NCI-H2196 (cell line): Measurements from ENCODE around the gene AGK.

Experiments used
- DNase-seq: peaks from one replicate; lab custom pipeline; 2025; ENCODE audit not compliant: unreplicated experiment; lab: John Stamatoyannopoulos, UW

AGK gene, protein sequence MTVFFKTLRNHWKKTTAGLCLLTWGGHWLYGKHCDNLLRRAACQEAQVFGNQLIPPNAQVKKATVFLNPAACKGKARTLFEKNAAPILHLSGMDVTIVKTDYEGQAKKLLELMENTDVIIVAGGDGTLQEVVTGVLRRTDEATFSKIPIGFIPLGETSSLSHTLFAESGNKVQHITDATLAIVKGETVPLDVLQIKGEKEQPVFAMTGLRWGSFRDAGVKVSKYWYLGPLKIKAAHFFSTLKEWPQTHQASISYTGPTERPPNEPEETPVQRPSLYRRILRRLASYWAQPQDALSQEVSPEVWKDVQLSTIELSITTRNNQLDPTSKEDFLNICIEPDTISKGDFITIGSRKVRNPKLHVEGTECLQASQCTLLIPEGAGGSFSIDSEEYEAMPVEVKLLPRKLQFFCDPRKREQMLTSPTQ

DNA sequence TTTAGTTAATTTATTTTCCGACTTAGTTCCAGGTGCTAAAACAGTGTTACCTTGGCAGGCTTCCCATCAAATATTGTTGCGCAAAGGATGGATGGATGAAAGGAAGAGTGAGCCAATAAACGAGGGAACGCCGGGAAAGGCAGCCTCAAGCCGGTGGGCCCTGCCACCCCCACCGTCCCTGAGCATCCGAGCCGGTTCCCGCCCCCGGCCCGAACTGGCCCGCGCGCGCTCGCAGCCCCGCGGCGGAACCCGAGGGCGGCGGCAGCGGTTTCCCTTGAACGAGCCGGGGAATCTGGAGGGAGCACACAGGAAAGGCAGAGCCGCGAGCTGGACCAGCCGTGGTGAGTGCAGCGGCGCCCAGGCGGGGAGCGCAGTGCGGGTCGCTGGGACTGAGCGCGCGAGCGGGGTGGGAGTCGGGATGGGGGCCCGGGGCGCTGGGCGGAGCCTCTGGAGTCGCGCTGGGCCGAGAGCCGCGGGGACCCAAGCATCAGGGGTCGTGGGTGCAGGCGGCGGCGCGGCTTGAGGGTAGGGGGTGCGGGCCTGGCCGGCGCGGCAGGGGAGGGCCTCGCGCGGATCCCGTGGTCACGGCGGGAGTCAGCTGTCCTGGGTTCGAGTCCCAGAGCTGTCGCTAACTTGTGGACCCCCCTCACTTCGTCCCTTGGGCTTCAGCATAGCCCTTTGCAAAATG is at the start of gene AGK:
Gene AGK, plus strand, starts transcription at position 317 of the 688 bp plus-strand sequence. CDS start 4,057 bp downstream, outside the sequence.
- DNase-seq, result peak; percentile 82

DNA sequence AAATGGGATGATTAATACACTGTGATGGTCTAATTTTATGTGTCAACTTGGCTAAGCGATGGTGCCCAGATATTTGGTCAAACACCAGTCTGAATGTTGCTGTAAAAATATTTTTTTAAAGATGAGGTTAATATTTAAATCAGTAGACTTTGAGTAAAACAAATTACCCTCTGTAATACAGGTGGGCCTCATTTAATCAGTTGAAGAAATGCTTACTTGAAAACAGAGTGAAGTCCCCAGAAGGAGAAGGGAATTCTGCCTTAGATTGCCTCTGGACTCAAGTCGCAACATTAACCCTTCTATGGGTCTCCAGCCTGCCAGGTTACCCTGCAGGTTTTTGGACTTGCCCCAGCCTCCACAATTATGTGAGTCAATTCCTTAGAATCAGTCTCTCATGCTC is 49.8 kb upstream of the AGK start:
- DNase-seq, result no peak

DNA sequence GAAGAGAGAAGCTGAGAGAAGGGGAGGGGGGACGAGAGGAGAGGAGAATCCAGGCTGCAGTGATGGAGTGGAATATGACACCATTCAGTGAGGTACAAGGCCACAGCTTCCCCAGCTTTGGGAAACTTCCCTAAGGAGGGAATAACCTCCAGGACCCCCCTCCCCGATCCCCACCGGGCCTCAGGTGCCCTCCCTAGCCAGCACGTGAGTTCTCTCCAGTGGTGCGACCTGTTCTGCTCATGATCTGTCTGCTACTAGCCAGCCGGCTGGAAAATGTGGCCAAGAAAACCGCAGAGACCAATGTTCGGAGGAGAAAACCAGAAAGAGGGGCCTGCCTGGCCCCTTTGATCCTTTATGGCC is 39.9 kb upstream of the AGK start:
- DNase-seq, result no peak

DNA sequence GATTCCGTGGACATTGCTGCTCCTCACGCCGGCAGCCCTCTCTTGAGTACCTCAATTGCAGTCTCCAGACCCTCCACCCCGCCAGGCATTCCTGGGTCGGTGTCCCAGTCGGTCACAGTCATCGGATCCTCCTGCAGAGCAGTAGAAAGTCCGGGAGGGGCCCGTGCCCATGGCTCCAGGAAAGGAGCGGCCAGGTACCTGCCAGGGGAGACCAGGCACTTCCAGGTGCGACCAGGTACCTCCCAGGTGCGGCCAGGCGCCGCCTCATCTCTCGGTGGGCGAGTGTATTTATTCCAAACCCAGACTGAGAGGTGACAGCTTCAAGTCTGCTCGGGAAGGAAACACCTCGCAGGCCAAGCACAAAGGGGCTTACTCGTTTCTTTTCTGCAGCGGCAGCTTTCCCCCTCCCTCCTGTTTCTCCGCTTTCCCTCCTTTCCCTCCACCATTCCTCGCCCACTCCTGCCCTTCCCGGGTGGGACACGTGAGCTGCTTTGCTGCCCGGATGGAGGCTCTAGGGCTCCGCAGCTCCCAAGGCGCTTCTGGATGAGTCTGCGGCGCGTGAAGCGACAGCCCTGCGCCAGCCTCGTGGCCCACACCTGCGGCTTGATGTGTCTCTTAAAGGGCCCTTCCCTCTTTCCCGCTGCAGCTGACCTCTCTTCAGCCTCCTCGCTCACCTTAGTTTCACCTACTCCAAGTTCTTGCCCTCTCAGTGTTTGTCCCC is 39.4 kb upstream of the AGK start:
- no peak for DNase-seq

DNA sequence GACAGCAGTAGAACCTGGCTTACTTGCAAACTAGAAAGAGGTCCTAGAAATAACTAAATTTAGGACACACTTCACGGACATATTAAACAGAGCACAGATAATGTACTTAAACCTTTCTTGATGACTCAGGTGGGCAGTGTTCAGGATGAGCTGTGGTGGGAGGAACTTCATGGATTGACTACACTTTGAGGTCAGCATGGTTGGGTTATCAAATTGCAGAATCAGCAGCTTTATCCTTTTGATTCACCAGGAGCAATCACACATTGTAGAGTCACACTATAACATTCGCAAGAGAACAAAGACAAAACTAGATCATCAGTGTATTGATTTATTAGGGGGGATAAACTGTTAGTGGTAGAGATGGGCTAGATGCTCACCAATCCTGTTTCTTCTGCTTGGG is 38.6 kb upstream of the AGK start:
- DNase-seq, result no peak

DNA sequence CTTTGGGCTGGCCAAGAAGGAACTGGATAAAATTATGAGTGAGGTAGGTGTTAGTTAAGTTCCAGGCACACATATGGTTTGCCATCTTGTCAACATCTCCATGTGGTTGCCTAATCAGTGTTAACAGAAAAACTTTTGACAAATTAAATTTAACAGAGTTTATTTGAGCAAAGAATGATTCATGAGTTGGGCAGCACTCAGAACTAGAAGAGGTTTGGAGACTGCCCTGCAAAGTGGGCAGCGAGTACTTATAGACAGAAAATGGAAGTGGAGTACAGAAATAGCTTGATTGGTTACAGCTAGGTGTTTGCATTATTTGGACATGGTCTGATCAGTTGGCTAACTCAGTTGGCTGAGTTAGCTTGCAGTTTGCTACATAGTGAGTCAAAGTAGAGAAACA is 37.5 kb upstream of the AGK start:
- DNase-seq, result no peak

DNA sequence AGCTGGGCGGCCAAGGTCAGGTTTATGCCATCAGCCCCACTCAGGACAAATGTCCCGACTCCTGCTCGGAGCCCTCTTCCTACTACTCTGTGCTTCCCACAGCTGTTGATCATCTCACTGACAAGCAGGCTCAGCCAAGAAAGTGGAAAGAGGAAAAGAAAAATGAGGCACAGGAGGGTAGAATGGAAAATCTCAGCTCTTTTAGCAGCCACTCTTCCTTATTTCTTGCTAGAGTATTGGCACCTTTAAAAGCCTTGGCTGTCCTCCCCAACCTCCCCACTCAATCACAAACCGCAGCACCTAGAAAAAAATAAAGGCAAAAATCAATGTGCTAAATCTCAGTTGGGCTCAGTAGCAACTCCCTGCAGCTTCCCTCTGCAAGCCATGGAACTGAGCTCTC is 35.3 kb upstream of the AGK start:
- no peak for DNase-seq

DNA sequence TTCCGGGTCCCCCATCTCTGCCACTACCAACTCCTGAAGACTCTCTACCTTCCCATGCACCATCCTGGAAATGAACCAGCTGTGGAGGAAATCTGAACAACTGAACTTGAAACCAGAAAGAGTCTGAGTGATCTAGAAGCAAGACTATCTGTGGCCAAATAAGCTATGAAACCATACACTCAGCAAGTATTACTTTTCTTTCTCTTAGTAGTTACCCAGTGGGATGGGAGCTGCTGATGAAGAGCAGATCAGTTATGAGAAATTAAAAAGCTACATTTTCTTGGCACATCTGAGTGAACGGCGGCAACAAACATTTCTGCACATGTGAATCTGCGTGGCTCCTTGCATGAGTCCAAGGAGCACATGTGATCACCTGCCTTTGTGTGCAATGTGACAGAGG is 31.6 kb upstream of the AGK start:
- no peak for DNase-seq

DNA sequence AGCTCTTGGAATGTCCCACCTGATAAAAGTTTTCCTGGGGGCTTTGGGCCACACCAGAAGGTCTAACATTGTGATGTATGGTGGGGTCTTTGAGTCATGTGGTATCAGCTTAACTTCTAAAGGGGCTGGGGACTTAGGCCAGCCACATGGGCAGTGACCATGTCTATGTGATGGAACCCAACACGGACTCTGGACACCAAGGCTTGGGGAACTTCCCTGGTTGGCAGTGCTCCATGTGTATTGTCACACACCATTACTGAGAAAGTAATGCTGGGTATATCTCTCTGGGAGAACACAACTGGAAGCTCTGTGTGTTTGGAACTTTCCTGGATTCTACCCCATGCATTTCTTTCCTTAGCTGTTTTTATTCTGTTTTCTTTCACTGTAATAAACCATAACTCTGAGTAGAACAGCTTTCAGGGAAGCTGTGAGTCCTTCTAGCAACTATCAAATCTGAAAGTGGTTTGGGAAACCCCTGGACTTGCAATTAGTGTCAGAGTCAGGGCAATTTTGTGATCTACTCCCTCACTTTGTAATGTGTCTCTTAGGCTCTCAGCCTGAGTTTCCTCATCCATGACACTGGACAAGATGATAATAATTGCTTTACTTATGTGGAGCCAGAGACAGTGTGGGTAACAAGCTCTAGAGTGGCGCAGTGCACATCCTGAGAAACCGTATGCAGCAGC is 28.4 kb upstream of the AGK start:
- DNase-seq, result no peak

DNA sequence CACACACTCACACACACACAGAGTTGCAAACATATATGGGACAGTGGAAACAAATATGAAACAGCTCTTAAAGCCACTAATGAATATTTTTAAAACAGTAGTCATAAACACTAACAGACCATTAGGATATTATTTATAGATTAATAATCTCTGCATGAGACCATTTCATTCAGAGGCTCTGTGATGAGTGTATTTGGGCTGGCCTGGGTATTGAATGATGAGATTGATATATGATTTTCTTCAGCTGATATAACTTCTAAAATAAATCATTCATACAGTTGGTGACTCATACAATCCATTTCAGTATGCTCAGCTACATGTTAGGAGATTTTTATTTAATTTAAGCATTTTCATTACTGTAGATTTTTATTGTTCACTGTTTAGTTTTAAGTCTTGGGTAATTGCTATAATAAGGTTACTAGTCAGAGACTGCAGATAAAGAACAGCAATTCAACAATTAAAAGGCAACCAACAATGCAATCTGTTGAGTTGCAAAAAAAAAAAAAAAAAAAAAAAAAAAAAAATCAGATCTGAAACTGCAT is 25.2 kb upstream of the AGK start:
- no peak for DNase-seq

DNA sequence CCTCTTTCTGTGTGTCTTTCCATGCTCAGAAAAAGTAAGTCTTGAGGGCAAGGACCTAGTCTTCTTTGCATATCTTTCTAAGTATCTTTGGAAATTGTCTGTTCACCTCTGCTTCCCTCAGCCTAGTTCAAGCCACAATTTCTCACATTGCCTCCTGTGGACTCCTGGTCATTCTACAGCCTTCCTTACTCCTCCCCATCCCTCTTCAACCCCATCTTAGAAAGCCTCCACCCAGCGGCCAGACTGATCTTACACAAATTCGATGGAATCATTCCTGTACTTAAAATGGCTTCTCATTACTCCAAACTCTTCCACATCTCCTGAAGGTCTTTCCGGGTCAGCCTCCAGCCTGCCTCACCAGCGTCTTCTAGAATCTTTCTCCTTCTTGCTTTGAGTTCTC is 24.1 kb upstream of the AGK start:
- no peak for DNase-seq

DNA sequence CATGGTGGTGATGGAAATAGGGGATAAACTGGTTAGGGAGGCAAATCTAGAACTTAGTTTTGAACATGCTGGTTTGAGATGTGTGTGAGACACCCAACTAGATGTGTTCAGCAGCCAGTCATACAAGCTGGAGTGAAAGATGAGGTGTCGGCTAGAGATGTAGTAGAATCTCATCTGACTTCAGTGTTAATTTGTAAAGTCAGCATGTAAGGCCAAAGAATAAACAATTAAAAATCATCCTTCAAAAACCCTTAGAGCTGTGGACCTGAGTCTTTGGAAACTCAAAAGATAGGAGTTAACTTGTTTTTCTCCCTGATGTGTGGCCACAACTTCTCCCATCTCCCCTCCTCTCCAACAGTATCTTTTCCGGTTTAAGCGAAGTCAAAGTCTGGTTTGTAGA is 22.8 kb upstream of the AGK start:
- no peak for DNase-seq

DNA sequence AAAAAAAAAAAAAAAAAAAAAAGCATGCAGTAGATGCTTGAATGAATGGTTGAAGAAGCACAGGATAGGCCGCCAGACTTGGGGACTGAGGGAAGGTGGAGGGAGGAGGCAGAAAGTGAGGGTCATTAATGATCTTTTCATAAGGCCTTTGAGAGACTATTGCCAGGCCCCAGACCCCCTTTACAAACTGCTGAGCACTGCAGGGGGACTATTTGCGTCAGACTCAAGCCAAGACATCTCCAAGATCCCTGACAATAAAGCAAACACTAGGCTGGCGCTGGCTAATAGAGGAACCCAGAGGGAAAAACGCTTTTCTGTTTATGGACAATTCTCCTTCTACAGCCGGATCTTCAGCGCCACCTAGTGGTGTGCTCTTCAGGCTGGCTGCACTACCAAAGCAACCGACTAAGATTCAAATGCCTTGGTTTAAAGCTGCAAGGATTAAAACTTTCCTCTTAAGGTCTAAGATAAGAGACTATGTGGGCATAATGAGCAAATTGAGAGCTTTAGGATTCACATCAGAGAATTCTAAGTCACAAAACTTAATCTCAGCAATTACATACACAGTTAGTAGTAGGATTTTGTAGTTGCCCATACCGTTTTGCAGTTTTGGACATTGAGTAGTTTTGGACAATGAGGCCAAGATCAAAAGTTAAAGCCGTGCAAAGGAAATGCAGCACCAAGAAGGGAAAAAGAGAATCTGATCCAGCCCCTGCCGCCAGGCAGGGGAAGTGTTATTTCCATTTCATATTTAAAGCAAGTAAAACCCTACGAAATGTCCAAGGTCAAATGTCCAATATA is 17.9 kb upstream of the AGK start:
- peak; percentile 88 for DNase-seq

DNA sequence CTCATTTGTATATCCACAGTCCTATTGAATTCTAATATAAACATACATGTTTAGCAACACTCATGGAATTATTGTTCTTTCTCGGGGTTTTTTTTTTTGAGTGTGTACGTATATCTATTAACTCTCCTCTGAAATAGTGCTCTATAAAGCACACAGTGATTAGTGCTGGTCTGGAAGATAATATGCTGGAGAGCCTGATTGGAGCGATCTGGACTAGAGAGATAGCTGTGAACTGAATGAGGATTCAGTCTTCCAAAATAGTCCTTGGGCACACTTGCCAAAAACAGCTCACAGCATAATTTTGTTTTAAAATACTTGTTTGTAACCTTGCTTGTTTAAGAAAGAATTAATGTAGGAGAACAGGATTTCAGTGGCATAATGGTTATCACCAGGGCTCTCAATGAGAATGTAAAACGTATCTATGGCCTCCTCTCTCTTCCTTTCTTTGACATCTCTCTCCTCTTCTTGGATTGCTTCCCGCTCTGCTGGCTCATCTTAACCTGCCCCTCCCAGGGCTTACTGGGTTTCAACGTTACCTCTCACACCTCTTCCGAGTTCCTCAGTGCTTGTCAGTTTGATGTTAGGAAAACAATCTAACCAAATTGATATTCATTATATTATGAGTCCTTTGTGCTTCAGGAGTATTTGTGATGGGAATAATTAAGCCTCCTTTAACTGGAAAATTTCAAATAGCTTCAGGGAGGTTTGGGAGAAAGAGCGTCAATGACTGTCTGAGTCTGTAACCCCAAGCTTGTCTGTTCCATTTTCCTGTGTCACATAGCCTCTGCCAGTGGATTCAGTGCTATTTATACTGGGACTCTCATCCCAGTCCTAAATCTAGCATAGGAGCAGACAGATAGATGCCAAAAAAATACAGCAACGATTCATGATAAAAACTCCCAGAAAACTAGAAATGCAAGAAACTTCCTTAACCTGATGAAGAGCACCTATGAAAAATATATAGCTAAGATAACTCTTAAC is 16.2 kb upstream of the AGK start:
- DNase-seq, result no peak

DNA sequence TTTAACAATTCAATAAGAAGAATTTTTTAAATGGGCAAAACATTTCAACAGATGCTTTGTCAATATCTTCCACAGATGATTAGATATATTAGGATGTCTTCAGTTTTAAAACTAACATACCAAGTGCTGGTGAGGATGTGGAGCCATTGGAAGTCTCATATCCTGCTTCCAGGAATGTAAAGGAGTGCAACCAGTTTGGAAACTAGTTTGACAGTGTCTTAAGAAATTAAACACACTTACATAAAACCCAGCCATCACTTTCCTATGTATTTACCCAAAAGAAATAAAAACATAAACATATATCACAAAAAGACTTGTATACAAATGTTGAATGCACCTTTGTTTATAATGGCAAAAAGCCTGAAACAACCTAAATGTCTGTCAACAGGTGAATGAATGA is 13.3 kb upstream of the AGK start:
- no peak for DNase-seq

DNA sequence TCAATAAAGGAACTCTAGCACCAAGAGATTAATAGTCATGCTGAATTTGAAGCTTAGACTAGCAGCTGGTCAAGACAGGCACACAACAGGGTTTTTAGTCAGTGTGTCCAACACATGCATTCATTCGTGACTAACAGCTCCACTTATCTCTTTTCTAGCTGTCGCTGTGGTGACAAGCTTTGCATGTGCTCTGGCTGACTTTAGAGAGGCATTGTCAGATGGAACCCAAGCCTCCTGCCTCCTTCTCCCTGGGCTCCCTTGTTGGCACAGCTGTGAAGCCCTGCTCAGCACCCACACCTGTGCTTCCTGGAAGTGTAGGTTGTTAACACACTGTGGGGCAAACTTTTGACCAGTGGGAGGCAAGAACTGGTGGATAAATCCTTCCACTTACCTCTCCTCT is 9.8 kb upstream of the AGK start:
- DNase-seq, result no peak

DNA sequence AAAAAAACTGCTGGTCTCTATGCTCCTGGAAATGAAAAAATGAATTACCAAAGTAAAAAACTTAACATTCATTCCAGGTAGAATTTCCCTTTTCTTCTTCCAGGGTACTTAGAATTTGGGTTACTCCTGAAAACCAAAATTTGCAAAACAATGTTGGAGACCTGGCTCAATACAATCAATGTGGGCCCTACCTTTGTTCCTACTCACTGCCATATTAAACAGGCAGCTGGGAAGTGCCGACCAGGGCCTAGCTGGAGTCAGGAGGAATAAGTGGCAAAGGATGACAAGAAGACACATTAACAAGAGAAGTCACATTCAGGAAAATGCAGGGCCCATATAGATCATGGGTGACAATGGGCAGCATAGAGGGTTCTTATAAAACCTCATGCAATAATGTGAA is 6.4 kb upstream of the AGK start:
- no peak for DNase-seq

DNA sequence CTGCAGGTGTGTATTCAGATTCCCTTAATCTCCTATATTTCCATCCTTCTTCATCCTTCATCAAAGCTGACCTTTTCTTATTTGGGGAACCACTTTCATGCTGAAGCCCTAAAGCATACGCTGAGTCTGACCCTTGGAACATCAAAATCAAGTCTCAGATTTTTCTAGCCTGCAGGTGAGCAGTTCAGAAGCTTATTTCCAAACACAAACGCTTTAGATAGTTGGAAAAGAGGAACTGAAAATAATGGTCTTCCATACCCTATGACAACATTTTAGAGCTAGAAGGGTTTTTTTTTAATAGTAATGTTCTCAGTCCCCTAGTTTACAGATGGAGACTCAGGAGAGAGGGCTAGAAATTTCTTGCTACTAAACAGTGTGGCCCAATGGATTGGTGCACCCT is 1.6 kb upstream of the AGK start:
- DNase-seq, result no peak

DNA sequence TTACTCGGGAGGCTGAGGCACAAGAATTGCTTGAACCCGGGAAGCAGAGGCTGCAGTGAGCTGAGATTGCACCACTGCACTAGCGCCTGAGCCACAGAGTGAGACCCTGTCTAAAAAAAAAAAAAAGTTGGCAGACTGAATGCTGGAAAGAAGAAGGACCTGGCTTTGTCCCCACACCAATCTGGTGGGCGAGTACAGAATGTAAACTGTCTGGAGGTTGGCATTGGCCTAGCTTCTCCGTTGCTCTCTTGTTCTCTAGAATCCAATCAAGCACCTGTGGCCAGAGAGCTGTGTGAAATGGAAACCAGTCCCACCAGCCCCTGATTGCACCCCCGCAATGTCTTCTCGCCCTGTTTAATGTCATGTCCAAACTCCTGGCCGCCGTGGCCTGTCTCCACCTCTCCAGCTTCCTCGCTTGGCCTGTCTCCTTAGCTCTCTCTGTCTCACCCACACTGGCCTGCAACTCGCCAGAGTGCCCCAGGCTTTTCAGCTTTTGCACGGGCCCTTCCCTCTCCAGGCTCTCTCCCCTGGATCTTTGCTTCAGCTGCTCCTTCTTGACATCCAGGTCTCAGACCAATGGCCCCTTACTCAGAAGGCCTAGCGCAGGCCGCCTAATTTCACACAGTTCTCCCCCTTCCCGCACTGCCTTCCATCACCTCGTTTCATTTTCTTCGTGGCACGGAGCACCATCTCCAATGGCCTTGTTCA is 670 bp upstream of the AGK start:
- DNase-seq, result no peak
